ENCODE data around the gene ANKRD39.

- TF ChIP-seq, protein P1, sequence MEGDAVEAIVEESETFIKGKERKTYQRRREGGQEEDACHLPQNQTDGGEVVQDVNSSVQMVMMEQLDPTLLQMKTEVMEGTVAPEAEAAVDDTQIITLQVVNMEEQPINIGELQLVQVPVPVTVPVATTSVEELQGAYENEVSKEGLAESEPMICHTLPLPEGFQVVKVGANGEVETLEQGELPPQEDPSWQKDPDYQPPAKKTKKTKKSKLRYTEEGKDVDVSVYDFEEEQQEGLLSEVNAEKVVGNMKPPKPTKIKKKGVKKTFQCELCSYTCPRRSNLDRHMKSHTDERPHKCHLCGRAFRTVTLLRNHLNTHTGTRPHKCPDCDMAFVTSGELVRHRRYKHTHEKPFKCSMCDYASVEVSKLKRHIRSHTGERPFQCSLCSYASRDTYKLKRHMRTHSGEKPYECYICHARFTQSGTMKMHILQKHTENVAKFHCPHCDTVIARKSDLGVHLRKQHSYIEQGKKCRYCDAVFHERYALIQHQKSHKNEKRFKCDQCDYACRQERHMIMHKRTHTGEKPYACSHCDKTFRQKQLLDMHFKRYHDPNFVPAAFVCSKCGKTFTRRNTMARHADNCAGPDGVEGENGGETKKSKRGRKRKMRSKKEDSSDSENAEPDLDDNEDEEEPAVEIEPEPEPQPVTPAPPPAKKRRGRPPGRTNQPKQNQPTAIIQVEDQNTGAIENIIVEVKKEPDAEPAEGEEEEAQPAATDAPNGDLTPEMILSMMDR (IDR thresholded peaks at IDR 0.05), result no peak
- no peak for TF ChIP-seq POLR2A (IDR thresholded peaks at IDR 0.05)
Measured at GRCh38 chr2:96877631-96878092, 19.8 kb upstream of the ANKRD39 start.

All from testis (tissue), 2 donors.